ENCODE measurements around the gene ABCC1. TPM values are rescaled to one million over a fixed set of nuclear protein-coding genes. Genes with fewer than 3 reads are reported as not detected.

ABCC1 gene
- 10 to 100 TPM; 51.7 to 54.7 TPM for total RNA-seq

DNA sequence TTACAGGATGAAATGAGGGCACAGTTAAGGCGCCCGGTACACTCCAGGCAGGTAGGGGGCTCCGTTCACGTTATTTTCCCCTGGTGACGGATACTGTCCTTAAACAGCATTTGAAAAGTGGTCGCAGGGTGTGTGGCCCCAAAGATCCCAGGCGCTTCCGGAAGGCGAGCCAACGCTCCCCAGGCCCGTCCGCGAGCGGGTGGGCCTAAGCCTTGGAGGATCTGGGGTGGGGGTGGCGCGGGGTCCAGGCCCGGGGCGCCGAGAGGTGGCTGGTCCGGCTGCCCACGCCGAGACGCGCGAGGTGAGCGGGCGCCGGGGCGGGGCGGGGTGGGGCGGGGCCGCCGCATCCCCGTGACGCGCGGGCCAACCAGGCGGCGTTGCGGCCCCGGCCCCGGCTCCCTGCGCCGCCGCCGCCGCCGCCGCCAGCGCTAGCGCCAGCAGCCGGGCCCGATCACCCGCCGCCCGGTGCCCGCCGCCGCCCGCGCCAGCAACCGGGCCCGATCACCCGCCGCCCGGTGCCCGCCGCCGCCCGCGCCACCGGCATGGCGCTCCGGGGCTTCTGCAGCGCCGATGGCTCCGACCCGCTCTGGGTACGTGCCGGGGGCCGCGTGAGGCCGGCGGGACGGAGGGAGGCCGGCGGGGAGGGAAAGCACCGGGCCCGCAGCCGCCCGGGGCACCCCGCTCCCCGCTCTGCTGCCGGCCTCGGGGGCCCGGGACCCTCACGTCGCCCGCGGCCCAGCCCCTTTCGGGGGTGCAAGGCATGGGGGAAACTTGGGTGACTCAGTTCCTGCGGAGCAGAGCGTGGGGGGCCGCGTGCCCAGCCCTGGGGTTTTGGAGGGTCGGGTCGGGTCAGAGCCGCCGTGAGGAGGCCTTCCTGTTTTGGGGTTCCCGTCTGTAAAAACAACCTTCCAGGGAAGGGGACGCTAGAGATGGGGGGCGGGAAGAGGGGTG is at the start of gene ABCC1:
ABCC1 (plus strand) TSS at position 407 of the 951 bp plus-strand sequence; CDS start at position 543, 136 bp downstream.

Other genes starting within 250 kb of the ABCC1 start
- gene MYH11, start 92.6 kb upstream of the ABCC1 start, total RNA-seq, result not detected
- 10 to 100 TPM; 34.3 to 35.3 TPM for gene CEP20, start 61.0 kb upstream of the ABCC1 start, total RNA-seq

Data from activated naive CD4-positive, alpha-beta T cell treated with anti-CD3 and anti-CD28 coated beads, Interleukin-2, amount 10 ng/mL, durations not matched to agents 5 hours and 36 hours (primary cell).